ENCODE results near the gene GTF3C1.

GRCh38 chr16:27458258-27458657, 91.5 kb downstream of the GTF3C1 start:
- TF ChIP-seq, protein P1, sequence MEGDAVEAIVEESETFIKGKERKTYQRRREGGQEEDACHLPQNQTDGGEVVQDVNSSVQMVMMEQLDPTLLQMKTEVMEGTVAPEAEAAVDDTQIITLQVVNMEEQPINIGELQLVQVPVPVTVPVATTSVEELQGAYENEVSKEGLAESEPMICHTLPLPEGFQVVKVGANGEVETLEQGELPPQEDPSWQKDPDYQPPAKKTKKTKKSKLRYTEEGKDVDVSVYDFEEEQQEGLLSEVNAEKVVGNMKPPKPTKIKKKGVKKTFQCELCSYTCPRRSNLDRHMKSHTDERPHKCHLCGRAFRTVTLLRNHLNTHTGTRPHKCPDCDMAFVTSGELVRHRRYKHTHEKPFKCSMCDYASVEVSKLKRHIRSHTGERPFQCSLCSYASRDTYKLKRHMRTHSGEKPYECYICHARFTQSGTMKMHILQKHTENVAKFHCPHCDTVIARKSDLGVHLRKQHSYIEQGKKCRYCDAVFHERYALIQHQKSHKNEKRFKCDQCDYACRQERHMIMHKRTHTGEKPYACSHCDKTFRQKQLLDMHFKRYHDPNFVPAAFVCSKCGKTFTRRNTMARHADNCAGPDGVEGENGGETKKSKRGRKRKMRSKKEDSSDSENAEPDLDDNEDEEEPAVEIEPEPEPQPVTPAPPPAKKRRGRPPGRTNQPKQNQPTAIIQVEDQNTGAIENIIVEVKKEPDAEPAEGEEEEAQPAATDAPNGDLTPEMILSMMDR (IDR thresholded peaks at IDR 0.05; ENCODE audit: poor library complexity, severe bottlenecking) = no peak
- TF ChIP-seq EZH2 (IDR thresholded peaks at IDR 0.05; ENCODE audit: borderline replicate concordance, insufficient read depth, low read length, poor library complexity, severe bottlenecking) (no peak), POLR2AphosphoS5 (IDR thresholded peaks at IDR 0.05) (no peak)
